Measurements from ENCODE around the gene LAX1.
"Not testable (repeated sequence)": the region's sequence is repeated elsewhere in the genome, so short reads cannot be mapped to it uniquely, and the experiment has no call there.

The LAX1 gene

GRCh38 chr1:203744075-203744972 lies 20.7 kb upstream of the LAX1 start:
- Histone ChIP-seq H3K9me3 (ENCODE audit: insufficient read depth, low read depth, low read length) (no peaks in the 10 kb centered on the region), H3K4me3 (ENCODE audit: low read depth, low read length) (no peak overlapping the region), H3K9ac (ENCODE audit: low read length) (no peak overlapping the region), H3K36me3 (ENCODE audit: control insufficient read depth in 1 of 2, insufficient read depth in 2 of 2, low read length in 2 of 2) (peaks cover 15 to 32% of the 10 kb centered on the region in 2 experiments), H3K79me1 (ENCODE audit: low read length) (no peaks in the 10 kb centered on the region), H3K27me3 (ENCODE audit: insufficient read depth, low read length) (no peaks in the 10 kb centered on the region), H3K23ac (ENCODE audit: low read length) (no peak overlapping the region), H2BK120ac (ENCODE audit: insufficient read depth, low read length, poor library complexity) (no peak overlapping the region), H3K14ac (ENCODE audit: low read length) (no peak overlapping the region), H3K4me1 (ENCODE audit: control insufficient read depth in 1 of 2, insufficient read depth in 2 of 2, low read length in 2 of 2) (no peaks in the 10 kb centered on the region), H3K18ac (ENCODE audit: low read length) (no peak overlapping the region), H2BK5ac (ENCODE audit: low read depth, low read length, poor library complexity) (no peak overlapping the region), H4K91ac (ENCODE audit: low read depth, low read length) (no peak overlapping the region), H2BK12ac (ENCODE audit: low read length) (no peak overlapping the region), H3K4ac (ENCODE audit: low read depth, low read length) (no peak overlapping the region), H3K4me2 (ENCODE audit: low read length) (no peak overlapping the region), H3K79me2 (ENCODE audit: control insufficient read depth, insufficient read depth, low read length, poor library complexity) (no peaks in the 10 kb centered on the region), H2AK5ac (ENCODE audit: low read length) (no peak overlapping the region), H4K8ac (ENCODE audit: low read depth, low read length) (no peak overlapping the region), H2AFZ (ENCODE audit: insufficient read depth, low read length, poor library complexity) (no peak overlapping the region), H4K12ac (ENCODE audit: low read depth, low read length) (no peak overlapping the region), H3K27ac (ENCODE audit: low read depth, low read length) (no peak overlapping the region)
- DNase-seq = no peak
- no CpG with 5 or more reads among the region's 10 CpGs for WGBS (ENCODE audit: extremely low coverage, insufficient coverage, insufficient read length)

- H3K4ac ChIP-seq (ENCODE audit: low read depth, low read length) = no peak overlapping the region
- no peak overlapping the region for H3K4me2 ChIP-seq (ENCODE audit: low read length)
- H3K27me3 ChIP-seq (ENCODE audit: insufficient read depth, low read length) = no peaks in the 10 kb centered on the region
- H3K79me2 ChIP-seq (ENCODE audit: control insufficient read depth, insufficient read depth, low read length, poor library complexity) = no peaks in the 10 kb centered on the region
- H2AFZ ChIP-seq (ENCODE audit: insufficient read depth, low read length, poor library complexity) = no peak overlapping the region
- DNase-seq = no peak
- no peak overlapping the region for H3K14ac ChIP-seq (ENCODE audit: low read length)
- no peak overlapping the region for H2AK5ac ChIP-seq (ENCODE audit: low read length)
- H3K27ac ChIP-seq (ENCODE audit: low read depth, low read length) = no peak overlapping the region
- H4K91ac ChIP-seq (ENCODE audit: low read depth, low read length) = no peak overlapping the region
- no peak overlapping the region for H2BK120ac ChIP-seq (ENCODE audit: insufficient read depth, low read length, poor library complexity)
- H3K23ac ChIP-seq (ENCODE audit: low read length) = no peak overlapping the region
- no peak overlapping the region for H2BK12ac ChIP-seq (ENCODE audit: low read length)
- no peaks in the 10 kb centered on the region for H3K4me1 ChIP-seq (ENCODE audit: control insufficient read depth in 1 of 2, insufficient read depth in 2 of 2, low read length in 2 of 2)
- H3K9ac ChIP-seq (ENCODE audit: low read length) = no peak overlapping the region
- H3K79me1 ChIP-seq (ENCODE audit: low read length) = no peaks in the 10 kb centered on the region
- H3K36me3 ChIP-seq (ENCODE audit: control insufficient read depth in 1 of 2, insufficient read depth in 2 of 2, low read length in 2 of 2) = peaks cover 6 to 16% of the 10 kb centered on the region in 2 experiments
- no peak overlapping the region for H2BK5ac ChIP-seq (ENCODE audit: low read depth, low read length, poor library complexity)
- no peak overlapping the region for H3K4me3 ChIP-seq (ENCODE audit: low read depth, low read length)
- no peaks in the 10 kb centered on the region for H3K9me3 ChIP-seq (ENCODE audit: insufficient read depth, low read depth, low read length)
- H4K12ac ChIP-seq (ENCODE audit: low read depth, low read length) = no peak overlapping the region
- WGBS (ENCODE audit: extremely low coverage, insufficient coverage, insufficient read length) = no CpG with 5 or more reads among the region's 6 CpGs
- H3K18ac ChIP-seq (ENCODE audit: low read length) = no peak overlapping the region
- H4K8ac ChIP-seq (ENCODE audit: low read depth, low read length) = no peak overlapping the region
Measured at GRCh38 chr1:203746281-203746680, 18.7 kb upstream of the LAX1 start.

GRCh38 chr1:203751051-203751450 lies 13.9 kb upstream of the LAX1 start:
- no CpG with 5 or more reads among the region's 3 CpGs for WGBS (ENCODE audit: extremely low coverage, insufficient coverage, insufficient read length)
- Histone ChIP-seq H3K18ac (ENCODE audit: low read length) (no peak overlapping the region), H3K4ac (ENCODE audit: low read depth, low read length) (no peak overlapping the region), H3K27me3 (ENCODE audit: insufficient read depth, low read length) (no peaks in the 10 kb centered on the region), H4K12ac (ENCODE audit: low read depth, low read length) (no peak overlapping the region), H3K4me1 (ENCODE audit: control insufficient read depth in 1 of 2, insufficient read depth in 2 of 2, low read length in 2 of 2) (peaks cover 6 to 7% of the 10 kb centered on the region in 2 experiments), H3K9me3 (ENCODE audit: insufficient read depth, low read depth, low read length) (no peaks in the 10 kb centered on the region), H3K79me1 (ENCODE audit: low read length) (peaks cover 6% of the 10 kb centered on the region), H2BK5ac (ENCODE audit: low read depth, low read length, poor library complexity) (no peak overlapping the region), H4K8ac (ENCODE audit: low read depth, low read length) (no peak overlapping the region), H3K23ac (ENCODE audit: low read length) (no peak overlapping the region), H3K79me2 (ENCODE audit: control insufficient read depth, insufficient read depth, low read length, poor library complexity) (no peaks in the 10 kb centered on the region), H2BK120ac (ENCODE audit: insufficient read depth, low read length, poor library complexity) (no peak overlapping the region), H2BK12ac (ENCODE audit: low read length) (no peak overlapping the region), H3K4me3 (ENCODE audit: low read depth, low read length) (no peak overlapping the region), H3K14ac (ENCODE audit: low read length) (no peak overlapping the region), H2AK5ac (ENCODE audit: low read length) (no peak overlapping the region), H3K36me3 (ENCODE audit: control insufficient read depth in 1 of 2, insufficient read depth in 2 of 2, low read length in 2 of 2) (no peaks in the 10 kb centered on the region), H3K27ac (ENCODE audit: low read depth, low read length) (no peak overlapping the region), H2AFZ (ENCODE audit: insufficient read depth, low read length, poor library complexity) (no peak overlapping the region), H3K9ac (ENCODE audit: low read length) (no peak overlapping the region), H4K91ac (ENCODE audit: low read depth, low read length) (no peak overlapping the region), H3K4me2 (ENCODE audit: low read length) (no peak overlapping the region)
- DNase-seq = peak; percentile 54 to 83

DNA sequence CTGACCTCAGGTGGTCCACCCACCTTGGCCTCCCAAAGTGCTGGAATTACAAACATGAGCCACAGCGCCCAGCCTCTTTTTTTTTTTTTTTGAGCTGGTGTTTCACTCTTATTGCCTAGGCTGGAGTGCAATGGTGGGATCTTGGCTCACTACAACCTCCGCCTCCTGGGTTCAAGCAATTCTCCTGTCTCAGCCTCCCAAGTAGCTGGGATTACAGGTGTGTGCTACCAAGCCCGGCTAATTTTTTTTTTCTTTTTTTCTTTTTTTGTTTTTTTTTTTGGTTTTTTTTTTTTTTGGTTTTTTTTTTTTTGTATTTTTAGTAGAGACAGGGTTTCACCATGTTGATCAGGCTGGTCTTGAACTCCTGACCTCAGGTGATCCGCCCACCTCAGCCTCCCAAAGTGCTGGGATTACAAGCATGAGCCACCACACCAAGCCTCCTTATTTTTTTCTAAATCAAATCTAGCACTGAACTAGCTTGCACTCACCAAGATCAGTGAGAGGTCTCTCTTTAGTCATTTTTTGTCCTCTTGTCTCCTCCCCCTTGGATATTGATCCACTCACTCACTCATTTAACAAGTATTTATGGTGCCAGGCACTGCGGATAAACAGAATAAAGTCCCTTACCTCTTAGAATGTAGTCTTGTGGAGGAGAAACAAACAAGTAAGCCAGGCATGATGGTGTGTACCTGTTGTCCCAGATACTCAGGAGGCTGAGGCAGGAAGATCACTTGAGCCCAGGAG lies 13.2 kb upstream of the LAX1 start:
- not testable (repeated sequence) for H2AK5ac ChIP-seq (ENCODE audit: low read length); H3K14ac ChIP-seq (ENCODE audit: low read length); H3K4me1 ChIP-seq (ENCODE audit: control insufficient read depth in 1 of 2, insufficient read depth in 2 of 2, low read length in 2 of 2); H3K36me3 ChIP-seq (ENCODE audit: control insufficient read depth in 1 of 2, insufficient read depth in 2 of 2, low read length in 2 of 2); H3K18ac ChIP-seq (ENCODE audit: low read length); H3K9me3 ChIP-seq (ENCODE audit: insufficient read depth, low read depth, low read length); H3K27me3 ChIP-seq (ENCODE audit: insufficient read depth, low read length); DNase-seq; H2BK120ac ChIP-seq (ENCODE audit: insufficient read depth, low read length, poor library complexity); H4K91ac ChIP-seq (ENCODE audit: low read depth, low read length); H3K79me1 ChIP-seq (ENCODE audit: low read length); H3K23ac ChIP-seq (ENCODE audit: low read length); H3K4me3 ChIP-seq (ENCODE audit: low read depth, low read length); H3K27ac ChIP-seq (ENCODE audit: low read depth, low read length); H3K4ac ChIP-seq (ENCODE audit: low read depth, low read length); H3K79me2 ChIP-seq (ENCODE audit: control insufficient read depth, insufficient read depth, low read length, poor library complexity); H4K8ac ChIP-seq (ENCODE audit: low read depth, low read length); H3K9ac ChIP-seq (ENCODE audit: low read length); H4K12ac ChIP-seq (ENCODE audit: low read depth, low read length); H2BK5ac ChIP-seq (ENCODE audit: low read depth, low read length, poor library complexity); H3K4me2 ChIP-seq (ENCODE audit: low read length); H2BK12ac ChIP-seq (ENCODE audit: low read length); H2AFZ ChIP-seq (ENCODE audit: insufficient read depth, low read length, poor library complexity)
- no CpG with 5 or more reads among the region's 5 CpGs for WGBS (ENCODE audit: extremely low coverage, insufficient coverage, insufficient read length)
